Activated CD8-positive, alpha-beta T cell treated with anti-CD3 and anti-CD28 coated beads for 36 hours (primary cell): ENCODE measurements around the gene CAV3. TPM values are rescaled to one million over a fixed set of nuclear protein-coding genes. Genes with fewer than 3 reads are reported as not detected.

Source experiments
- ATAC-seq: fragments of 200-7000 bp; cut with Tn5 transposase; one replicate; pipeline ENCODE4 v1.10.0; 2021; ENCODE audit warnings: mild to moderate bottlenecking, moderate library complexity
- CTCF ChIA-PET: fragments of 350-600 bp; sonication (Branson Sonifier 250); formaldehyde crosslinking; loops from one replicate; lab custom pipeline; 2021; ENCODE audit warnings: antibody characterized with exemption; lab: Charles Lee
- POLR2A ChIA-PET: fragments of 350-600 bp; sonication (Branson Sonifier 250); formaldehyde crosslinking; loops from one replicate; lab custom pipeline; 2021; ENCODE audit warnings: antibody characterized with exemption; lab: Charles Lee
- DNase-seq: peaks from one replicate; pipeline ENCODE4 v3.0.0-alpha.2; 2020
- H3K27ac Mint-ChIP-seq: one replicate; pipeline ENCODE4 v1.8.0; 2021; ENCODE audit warnings: mild to moderate bottlenecking, mixed read lengths
- H3K27me3 Mint-ChIP-seq: one replicate; pipeline ENCODE4 v1.8.0; 2021; ENCODE audit warnings: mixed read lengths
- H3K36me3 Mint-ChIP-seq: one replicate; pipeline ENCODE4 v1.8.0; 2021; ENCODE audit warnings: low read depth, mixed read lengths
- H3K4me1 Mint-ChIP-seq: one replicate; pipeline ENCODE4 v1.8.0; 2021; ENCODE audit warnings: low read depth, mixed read lengths
- H3K4me3 Mint-ChIP-seq: one replicate; pipeline ENCODE4 v1.8.0; 2021; ENCODE audit warnings: mild to moderate bottlenecking, moderate library complexity, mixed read lengths
- H3K9me3 Mint-ChIP-seq: one replicate; pipeline ENCODE4 v1.8.0; 2021; ENCODE audit warnings: mixed read lengths
- CTCF ChIP-seq: fragments of 200-600 bp; IDR thresholded peaks from one replicate; pipeline ENCODE4 v1.8.0; 2022; ENCODE audit warnings: antibody characterized with exemption, mild to moderate bottlenecking
- intact Hi-C: fragments of 100-400 bp; cut with micrococcal nuclease; formaldehyde crosslinking; loops from one replicate; pipeline ENCODE4 v1.10.0; 2022
- total RNA-seq, 2 experiments: library from RNA; stranded (reverse); gene quantifications; one replicate each; pipeline ENCODE4 v1.2.3, GENCODE V29; 2021

Gene CAV3
- total RNA-seq, 2 experiments from 2014 or later: not detected

- no peak for DNase-seq
- intact Hi-C loops: no loop called here
- ChIA-PET CTCF (interaction anchor here (2.0 kb wide), 1 partner anchor 12 kb away, joined by 16 read pairs; the partner anchor contains the start of gene OXTR), POLR2A (no interaction called here)
- Mint-ChIP-seq H3K9me3 (no peaks in the 10 kb centered on the region), H3K4me3 (no peak overlapping the region), H3K27me3 (peaks cover 2% of the 10 kb centered on the region), H3K27ac (no peak overlapping the region), H3K36me3 (no peaks in the 10 kb centered on the region), H3K4me1 (no peaks in the 10 kb centered on the region)
- no peak for ATAC-seq
- TF ChIP-seq CTCF: no peak
Measured at GRCh38 chr3:8757551-8758518, 24.2 kb downstream of the CAV3 start.

GRCh38 chr3:8759038-8759707, 25.6 kb downstream of the CAV3 start:
- ChIA-PET POLR2A (no interaction called here), CTCF (interaction anchor here (2.0 kb wide), 1 partner anchor 11 kb away, joined by 16 read pairs; the partner anchor contains the start of gene OXTR)
- ATAC-seq (no peak), DNase-seq (no peak)
- no peaks in the 10 kb centered on the region for H3K9me3 Mint-ChIP-seq
- intact Hi-C loops: no loop called here
- TF ChIP-seq CTCF: no peak
- no peak overlapping the region for H3K4me3 Mint-ChIP-seq
- no peak overlapping the region for H3K27ac Mint-ChIP-seq
- peaks cover 2% of the 10 kb centered on the region for H3K27me3 Mint-ChIP-seq
- no peaks in the 10 kb centered on the region for H3K4me1 Mint-ChIP-seq
- H3K36me3 Mint-ChIP-seq: no peaks in the 10 kb centered on the region

- Mint-ChIP-seq H3K9me3 (no peaks in the 10 kb centered on the region), H3K36me3 (no peaks in the 10 kb centered on the region), H3K27ac (no peak overlapping the region), H3K4me1 (no peaks in the 10 kb centered on the region), H3K4me3 (no peak overlapping the region), H3K27me3 (peaks cover 2% of the 10 kb centered on the region)
- ATAC-seq (no peak), DNase-seq (no peak)
- TF ChIP-seq CTCF: no peak
- POLR2A ChIA-PET: no interaction called here
- CTCF ChIA-PET: interaction anchor here (2.0 kb wide), 1 partner anchor 10 kb away, joined by 16 read pairs; the partner anchor contains the start of gene OXTR
- intact Hi-C loops: no loop called here
Measured at GRCh38 chr3:8760091-8760490, 26.5 kb downstream of the CAV3 start.

- no peak overlapping the region for H3K27ac Mint-ChIP-seq
- TF ChIP-seq CTCF: no peak
- ChIA-PET CTCF (interaction anchor here (1.4 kb wide), 1 partner anchor 9 kb away, joined by 8 read pairs; the partner anchor contains the start of gene OXTR), POLR2A (no interaction called here)
- H3K27me3 Mint-ChIP-seq: peaks cover 2% of the 10 kb centered on the region
- intact Hi-C loops: no loop called here
- H3K4me3 Mint-ChIP-seq: no peak overlapping the region
- ATAC-seq: no peak
- H3K4me1 Mint-ChIP-seq: no peaks in the 10 kb centered on the region
- no peaks in the 10 kb centered on the region for H3K9me3 Mint-ChIP-seq
- DNase-seq: no peak
- H3K36me3 Mint-ChIP-seq: no peaks in the 10 kb centered on the region
Measured at GRCh38 chr3:8760506-8760905, 26.9 kb downstream of the CAV3 start.
